NOMO-1 treated with dmso at 0.1 percent for 144 hours (cell line): ENCODE data around the gene GIMAP8.
"Not testable (repeated sequence)": the region's sequence is repeated elsewhere in the genome, so short reads cannot be mapped to it uniquely, and the experiment has no call there.

Experiments
- DNase-seq: peaks from one replicate; lab custom pipeline; 2025; ENCODE audit not compliant: unreplicated experiment; lab: John Stamatoyannopoulos, UW

GIMAP8 gene

GRCh38 chr7:150511048-150511447 is 60.6 kb downstream of the GIMAP8 start:
- DNase-seq = no peak

GRCh38 chr7:150513758-150514157 is 63.3 kb downstream of the GIMAP8 start:
- DNase-seq = no peak

DNA sequence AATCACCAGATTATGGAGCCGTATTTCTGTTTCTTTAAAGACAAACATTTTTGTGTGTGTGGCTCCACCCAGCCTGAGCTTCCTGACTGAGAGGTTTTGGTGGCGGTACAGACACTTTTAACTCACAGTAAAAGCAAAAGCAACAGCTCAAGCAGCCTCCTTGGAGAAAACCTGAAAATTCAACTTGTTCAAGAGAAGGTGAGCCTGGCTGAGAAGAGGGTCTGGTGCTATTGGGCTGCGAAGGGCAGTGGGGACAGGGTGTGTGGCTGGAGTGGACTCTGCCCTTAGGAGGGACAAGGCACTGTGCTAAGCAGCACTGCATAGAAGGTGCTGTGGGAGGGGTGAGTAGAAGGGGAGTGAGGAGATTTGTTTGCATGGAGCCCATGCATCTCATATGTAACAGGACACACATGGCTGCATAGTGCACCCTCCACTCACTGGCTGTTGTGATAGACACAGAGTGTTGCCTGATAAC is 64.4 kb downstream of the GIMAP8 start, which contains the start of gene GIMAP7:
Gene GIMAP7, plus strand, starts transcription at position 125 of the 475 bp plus-strand sequence. CDS start 5,103 bp downstream, outside the sequence.
- DNase-seq = no peak

DNA sequence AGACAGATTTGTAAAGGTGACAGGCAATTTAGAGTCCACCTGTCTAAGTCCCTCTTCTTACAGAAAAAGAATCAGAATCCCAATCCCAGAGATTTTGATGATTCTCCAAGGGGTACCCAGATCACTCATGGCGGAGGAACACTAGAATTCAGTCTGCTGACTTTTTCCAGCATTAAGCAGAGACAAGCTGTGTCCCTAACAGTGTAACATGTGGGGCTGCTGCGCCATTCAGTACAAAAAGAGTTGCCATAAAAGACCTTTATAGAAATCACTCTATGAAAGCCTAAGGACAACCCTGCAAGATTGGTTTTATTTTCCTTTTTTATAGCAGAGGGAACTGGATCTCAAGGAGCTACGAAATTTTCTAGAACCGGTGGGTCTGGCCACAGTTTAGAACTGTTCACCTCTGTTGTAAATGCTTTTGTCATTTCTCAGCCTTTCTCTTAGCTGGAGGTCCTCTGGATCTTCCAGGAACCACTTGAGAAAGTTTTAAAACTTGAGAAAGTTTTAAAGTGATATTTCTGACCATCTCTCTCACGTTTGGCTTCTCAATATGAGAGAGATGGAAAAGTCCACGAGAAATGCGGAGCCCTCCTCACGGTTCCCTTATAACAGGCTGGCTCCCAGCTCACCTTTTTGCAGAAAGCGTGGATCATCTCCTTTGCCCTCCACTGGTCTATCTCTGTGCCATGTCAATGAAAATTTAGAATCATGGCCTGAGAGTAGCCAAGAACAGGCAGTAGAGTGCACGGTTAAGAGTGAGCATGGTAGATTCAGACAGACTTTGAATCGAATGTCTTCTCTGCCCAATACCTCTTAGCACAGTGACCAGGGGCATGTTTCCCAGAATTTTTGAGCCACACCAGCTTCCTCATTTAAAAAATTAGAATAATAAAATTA is 65.1 kb downstream of the GIMAP8 start:
- no peak for DNase-seq

DNA sequence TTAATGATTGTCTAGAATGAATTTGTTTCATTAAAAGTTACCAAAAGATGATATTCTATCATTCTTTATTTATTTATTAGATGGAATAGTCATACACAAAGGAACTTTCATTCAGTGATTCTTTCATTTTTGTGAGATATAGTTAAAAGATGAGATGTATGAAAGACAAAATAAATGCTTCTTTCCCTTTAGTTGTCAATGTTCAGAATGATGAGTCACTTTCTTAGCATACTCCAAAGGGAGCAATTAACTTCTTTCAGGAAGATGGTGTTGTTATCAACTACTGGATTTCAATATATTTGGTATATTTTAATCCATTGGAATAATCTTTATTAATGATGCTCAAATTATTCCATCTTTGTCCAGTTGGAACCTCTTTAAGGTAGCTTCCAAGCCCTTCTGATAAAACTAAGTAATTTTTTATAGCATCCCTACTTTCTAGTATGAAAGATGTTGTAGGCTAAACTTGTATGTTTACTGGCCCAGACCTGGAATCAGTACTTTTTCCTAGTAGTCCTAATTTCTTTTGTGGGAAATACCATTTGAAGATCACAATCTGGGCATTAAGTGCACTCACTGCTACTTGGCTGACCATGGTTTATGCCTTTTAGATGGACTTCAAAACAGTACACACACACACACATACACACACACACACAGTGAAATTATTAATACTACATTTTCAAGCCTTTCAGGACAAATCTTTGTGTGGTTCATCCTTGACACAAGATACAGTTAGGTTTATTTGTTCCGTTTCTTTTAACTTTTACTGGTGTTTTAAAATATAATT is 66.7 kb downstream of the GIMAP8 start:
- DNase-seq = no peak

- DNase-seq = no peak
Observed at GRCh38 chr7:150519310-150519709, 68.9 kb downstream of the GIMAP8 start.

GRCh38 chr7:150520145-150520544 is 69.7 kb downstream of the GIMAP8 start:
- DNase-seq = no peak

DNA sequence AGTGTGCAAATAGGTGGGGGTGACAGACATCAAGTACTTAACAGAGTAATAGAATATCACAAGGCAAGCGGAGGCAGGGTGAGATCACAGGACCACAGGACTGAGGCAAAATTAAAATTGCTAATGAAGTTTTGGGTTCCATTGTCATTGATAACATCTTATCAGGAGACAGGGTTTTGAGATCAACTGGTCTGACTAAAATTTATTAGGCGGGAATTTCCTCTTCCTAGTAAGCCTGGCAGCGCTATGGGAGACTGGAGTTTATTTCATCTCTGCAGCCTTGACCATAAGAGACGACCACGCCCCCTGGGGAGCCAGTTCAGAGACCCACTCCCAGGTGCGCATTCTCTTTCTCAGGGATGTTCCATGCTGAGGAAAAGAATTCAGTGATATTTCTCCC is 72.5 kb downstream of the GIMAP8 start:
- DNase-seq = not testable (repeated sequence)

GRCh38 chr7:150524018-150524417 is 73.6 kb downstream of the GIMAP8 start:
- no peak for DNase-seq
